WTC11 (cell line): Measurements from ENCODE around the gene ASTN2. TPM values are rescaled to one million over a fixed set of nuclear protein-coding genes. Genes with fewer than 3 reads are reported as not detected.
A peak's percentile ranks its signal among the peaks of the same experiment; 100 is the strongest.

ENCODE experiments used
- ATAC-seq: fragments of 200-7000 bp; cut with Tn5 transposase; 2 replicates; pipeline ENCODE4 v1.10.0; 2021; ENCODE audit warnings: mild to moderate bottlenecking, moderate library complexity
- CTCF ChIA-PET: fragments of 300-600 bp; sonication (Branson Sonifier 250); formaldehyde crosslinking; loops from one replicate; lab custom pipeline; 2021; ENCODE audit warnings: antibody characterized with exemption; lab: Charles Lee
- POLR2A ChIA-PET: fragments of 350-600 bp; sonication (Branson Sonifier 250); formaldehyde crosslinking; loops from one replicate; lab custom pipeline; 2021; ENCODE audit warnings: antibody characterized with exemption; lab: Charles Lee
- DNase-seq: peaks from one replicate; pipeline ENCODE4 v3.0.0; 2021; ENCODE audit warnings: low spot score
- H3K27ac Mint-ChIP-seq: 2 replicates; pipeline ENCODE4 v1.8.0; 2021; ENCODE audit warnings: mixed read lengths
- H3K27me3 Mint-ChIP-seq: 2 replicates; pipeline ENCODE4 v1.8.0; 2021; ENCODE audit warnings: low read depth, mild to moderate bottlenecking, moderate library complexity, mixed read lengths
- H3K36me3 Mint-ChIP-seq: 2 replicates; pipeline ENCODE4 v1.8.0; 2021; ENCODE audit warnings: mixed read lengths
- H3K4me1 Mint-ChIP-seq: 2 replicates; pipeline ENCODE4 v1.8.0; 2022; ENCODE audit warnings: mixed read lengths
- H3K4me3 Mint-ChIP-seq: 2 replicates; pipeline ENCODE4 v1.8.0; 2021; ENCODE audit warnings: mild to moderate bottlenecking, moderate library complexity, mixed read lengths
- H3K9me3 Mint-ChIP-seq: 2 replicates; pipeline ENCODE4 v1.8.0; 2021; ENCODE audit warnings: mixed read lengths
- FOXP1 ChIP-seq: sonication (generic); formaldehyde crosslinking; IDR thresholded peaks from 2 replicates; pipeline ENCODE4 v1.8.0; 2022; ENCODE audit warnings: missing genetic modification reagents, mild to moderate bottlenecking, moderate library complexity, borderline replicate concordance
- GTF2I ChIP-seq: fragments of 250-450 bp; sonication (Bioruptor Pico); conservative IDR thresholded peaks from 2 replicates; pipeline ENCODE4 v1.4.0; 2021; ENCODE audit warnings: mild to moderate bottlenecking
- IRF2 ChIP-seq: sonication (generic); formaldehyde crosslinking; IDR thresholded peaks from 2 replicates; pipeline ENCODE4 v1.8.0; 2022; ENCODE audit warnings: low read depth, missing genetic modification reagents, borderline replicate concordance
- MYBL2 ChIP-seq: sonication (generic); formaldehyde crosslinking; IDR thresholded peaks from 2 replicates; pipeline ENCODE4 v1.8.1; 2023; ENCODE audit warnings: mild to moderate bottlenecking, moderate library complexity, missing genetic modification reagents
- NR3C1 ChIP-seq: sonication (generic); formaldehyde crosslinking; conservative IDR thresholded peaks from 2 replicates; pipeline ENCODE4 v1.8.1; 2023; ENCODE audit warnings: low read depth, mild to moderate bottlenecking, missing genetic modification reagents
- PRRX2 ChIP-seq: fragments of 250-450 bp; sonication (Bioruptor Pico); IDR thresholded peaks from 2 replicates; pipeline ENCODE4 v1.8.0; 2021; ENCODE audit warnings: mild to moderate bottlenecking
- TEAD4 ChIP-seq: sonication (generic); formaldehyde crosslinking; IDR thresholded peaks from 2 replicates; pipeline ENCODE4 v1.8.0; 2022; ENCODE audit warnings: mild to moderate bottlenecking, missing genetic modification reagents
- ZNF423 ChIP-seq: fragments of 250-450 bp; sonication (Bioruptor Pico); IDR thresholded peaks from 2 replicates; pipeline ENCODE4 v2.1.2; 2022; ENCODE audit warnings: mild to moderate bottlenecking, moderate library complexity
- total RNA-seq: library from RNA; stranded (reverse); gene quantifications from 3 replicates; pipeline ENCODE4 v1.2.3, GENCODE V29; 2021
- TF ChIP-seq, protein P1 (sequence below): sonication (generic); formaldehyde crosslinking; IDR thresholded peaks from 2 replicates; pipeline ENCODE4 v1.8.0; 2022; ENCODE audit warnings: mild to moderate bottlenecking, missing genetic modification reagents
- TF ChIP-seq, protein P2 (sequence below): fragments of 250-450 bp; sonication (Bioruptor Pico); IDR thresholded peaks from 2 replicates; pipeline ENCODE4 v1.8.0; 2021; ENCODE audit warnings: mild to moderate bottlenecking
- TF ChIP-seq, protein P3 (sequence below): sonication (generic); formaldehyde crosslinking; IDR thresholded peaks from 2 replicates; pipeline ENCODE4 v1.8.0; 2022; ENCODE audit warnings: mild to moderate bottlenecking, missing genetic modification reagents
- TF ChIP-seq, protein P4 (sequence below): sonication (generic); formaldehyde crosslinking; IDR thresholded peaks from 2 replicates; pipeline ENCODE4 v1.8.0; 2022; ENCODE audit warnings: mild to moderate bottlenecking, missing genetic modification reagents
- TF ChIP-seq, protein P5 (sequence below): fragments of 250-450 bp; sonication (Bioruptor Pico); conservative IDR thresholded peaks from 2 replicates; pipeline ENCODE4 v1.9.0; 2021; ENCODE audit warnings: mild to moderate bottlenecking
- TF ChIP-seq, protein P6 (sequence below): sonication (generic); formaldehyde crosslinking; IDR thresholded peaks from 2 replicates; pipeline ENCODE4 v1.8.0; 2023; ENCODE audit warnings: missing genetic modification reagents, mild to moderate bottlenecking, borderline replicate concordance

Gene ASTN2
- total RNA-seq, 1 experiment from 2014 or later, result 16.2 TPM

DNA sequence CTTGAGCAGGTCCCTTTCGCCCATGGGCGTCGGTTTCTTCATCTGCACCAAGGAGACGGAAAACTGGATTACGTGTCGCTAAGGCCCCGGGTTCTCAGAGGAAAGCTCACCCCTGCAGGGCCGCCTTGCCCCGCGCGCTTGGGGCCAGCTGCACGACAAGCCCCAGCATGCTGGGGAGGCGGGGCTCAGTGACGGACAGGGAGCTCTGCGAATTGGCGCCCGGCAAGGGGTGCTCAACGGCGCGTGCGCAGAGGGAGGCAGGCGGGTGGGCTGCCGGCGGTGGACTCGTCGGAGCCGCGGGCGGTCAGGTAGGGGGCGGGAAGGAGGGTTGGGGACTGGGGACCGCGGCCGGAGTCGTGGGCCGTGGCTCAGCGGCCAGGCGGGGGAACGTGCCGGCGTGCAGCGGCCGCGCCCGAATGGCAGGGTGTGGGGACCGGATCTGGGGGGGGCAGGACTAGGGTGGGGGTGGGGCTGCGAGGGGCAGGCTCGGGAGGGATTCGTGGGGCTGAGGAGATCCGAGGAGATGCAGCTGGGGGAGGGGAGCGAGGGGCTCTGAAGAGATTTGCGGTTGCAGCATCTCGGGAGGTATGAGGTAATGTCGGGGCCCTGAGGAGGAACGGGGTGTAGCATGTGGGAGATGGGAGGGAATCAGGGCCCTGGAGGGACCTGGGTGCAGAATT, 727.6 kb downstream of the ASTN2 start, which contains the start of gene TRIM32 (continued):
- TF ChIP-seq TEAD4 (no peak), ZNF423 (CRISPR knock-in tag) (peak; percentile 13; the same call in 1 of the 2 replicates), FOXP1 (CRISPR knock-in tag) (peak; percentile 49; the same call in 1 of the 2 replicates), PRRX2 (CRISPR knock-in tag) (no peak), NR3C1 (CRISPR knock-in tag) (no peak), MYBL2 (peak; percentile 59; the same call in 1 of the 2 replicates)
- TF ChIP-seq, protein P1, sequence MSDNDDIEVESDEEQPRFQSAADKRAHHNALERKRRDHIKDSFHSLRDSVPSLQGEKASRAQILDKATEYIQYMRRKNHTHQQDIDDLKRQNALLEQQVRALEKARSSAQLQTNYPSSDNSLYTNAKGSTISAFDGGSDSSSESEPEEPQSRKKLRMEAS (CRISPR knock-in tag), result peak; percentile 88
- TF ChIP-seq, protein P2, sequence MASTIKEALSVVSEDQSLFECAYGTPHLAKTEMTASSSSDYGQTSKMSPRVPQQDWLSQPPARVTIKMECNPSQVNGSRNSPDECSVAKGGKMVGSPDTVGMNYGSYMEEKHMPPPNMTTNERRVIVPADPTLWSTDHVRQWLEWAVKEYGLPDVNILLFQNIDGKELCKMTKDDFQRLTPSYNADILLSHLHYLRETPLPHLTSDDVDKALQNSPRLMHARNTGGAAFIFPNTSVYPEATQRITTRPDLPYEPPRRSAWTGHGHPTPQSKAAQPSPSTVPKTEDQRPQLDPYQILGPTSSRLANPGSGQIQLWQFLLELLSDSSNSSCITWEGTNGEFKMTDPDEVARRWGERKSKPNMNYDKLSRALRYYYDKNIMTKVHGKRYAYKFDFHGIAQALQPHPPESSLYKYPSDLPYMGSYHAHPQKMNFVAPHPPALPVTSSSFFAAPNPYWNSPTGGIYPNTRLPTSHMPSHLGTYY (CRISPR knock-in tag), result no peak
- TF ChIP-seq, protein P3, sequence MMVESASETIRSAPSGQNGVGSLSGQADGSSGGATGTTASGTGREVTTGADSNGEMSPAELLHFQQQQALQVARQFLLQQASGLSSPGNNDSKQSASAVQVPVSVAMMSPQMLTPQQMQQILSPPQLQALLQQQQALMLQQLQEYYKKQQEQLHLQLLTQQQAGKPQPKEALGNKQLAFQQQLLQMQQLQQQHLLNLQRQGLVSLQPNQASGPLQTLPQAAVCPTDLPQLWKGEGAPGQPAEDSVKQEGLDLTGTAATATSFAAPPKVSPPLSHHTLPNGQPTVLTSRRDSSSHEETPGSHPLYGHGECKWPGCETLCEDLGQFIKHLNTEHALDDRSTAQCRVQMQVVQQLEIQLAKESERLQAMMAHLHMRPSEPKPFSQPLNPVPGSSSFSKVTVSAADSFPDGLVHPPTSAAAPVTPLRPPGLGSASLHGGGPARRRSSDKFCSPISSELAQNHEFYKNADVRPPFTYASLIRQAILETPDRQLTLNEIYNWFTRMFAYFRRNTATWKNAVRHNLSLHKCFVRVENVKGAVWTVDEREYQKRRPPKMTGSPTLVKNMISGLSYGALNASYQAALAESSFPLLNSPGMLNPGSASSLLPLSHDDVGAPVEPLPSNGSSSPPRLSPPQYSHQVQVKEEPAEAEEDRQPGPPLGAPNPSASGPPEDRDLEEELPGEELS (CRISPR knock-in tag), result 0 out of 2 replicates have a peak, but pooled peaks have one; percentile 41

DNA sequence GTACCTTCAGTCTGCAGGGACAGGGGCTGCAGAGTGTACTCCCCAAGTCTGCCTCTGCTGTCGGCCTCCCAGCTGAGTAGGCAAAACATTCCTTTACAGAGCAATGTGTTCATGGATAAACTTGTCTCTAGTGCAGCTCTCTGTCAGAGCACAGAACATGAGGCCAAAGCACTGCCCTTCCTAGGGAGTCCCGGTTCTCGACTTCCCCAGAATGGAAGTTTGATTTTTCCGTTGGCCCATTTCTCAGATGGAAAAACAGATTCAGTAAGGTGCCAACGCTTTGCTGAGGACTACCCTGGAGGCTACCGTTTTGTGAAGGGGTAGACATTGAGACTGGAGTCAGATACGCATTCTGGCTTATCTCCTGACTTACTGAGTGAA, 728.2 kb downstream of the ASTN2 start:
- H3K27ac Mint-ChIP-seq, result no peak overlapping the region

More for the DNA sequence above, 728.2 kb downstream of the ASTN2 start:
- H3K27me3 Mint-ChIP-seq, result peaks cover 12% of the 10 kb centered on the region
- no peak for TF ChIP-seq IRF2
- TF ChIP-seq, protein P4, sequence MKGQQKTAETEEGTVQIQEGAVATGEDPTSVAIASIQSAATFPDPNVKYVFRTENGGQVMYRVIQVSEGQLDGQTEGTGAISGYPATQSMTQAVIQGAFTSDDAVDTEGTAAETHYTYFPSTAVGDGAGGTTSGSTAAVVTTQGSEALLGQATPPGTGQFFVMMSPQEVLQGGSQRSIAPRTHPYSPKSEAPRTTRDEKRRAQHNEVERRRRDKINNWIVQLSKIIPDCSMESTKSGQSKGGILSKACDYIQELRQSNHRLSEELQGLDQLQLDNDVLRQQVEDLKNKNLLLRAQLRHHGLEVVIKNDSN (CRISPR knock-in tag), result 0 out of 2 replicates have a peak, but pooled peaks have one; percentile 8
- TF ChIP-seq, protein P3 (CRISPR knock-in tag), result 0 out of 2 replicates have a peak, but pooled peaks have one; percentile 5
- TF ChIP-seq, protein P5, sequence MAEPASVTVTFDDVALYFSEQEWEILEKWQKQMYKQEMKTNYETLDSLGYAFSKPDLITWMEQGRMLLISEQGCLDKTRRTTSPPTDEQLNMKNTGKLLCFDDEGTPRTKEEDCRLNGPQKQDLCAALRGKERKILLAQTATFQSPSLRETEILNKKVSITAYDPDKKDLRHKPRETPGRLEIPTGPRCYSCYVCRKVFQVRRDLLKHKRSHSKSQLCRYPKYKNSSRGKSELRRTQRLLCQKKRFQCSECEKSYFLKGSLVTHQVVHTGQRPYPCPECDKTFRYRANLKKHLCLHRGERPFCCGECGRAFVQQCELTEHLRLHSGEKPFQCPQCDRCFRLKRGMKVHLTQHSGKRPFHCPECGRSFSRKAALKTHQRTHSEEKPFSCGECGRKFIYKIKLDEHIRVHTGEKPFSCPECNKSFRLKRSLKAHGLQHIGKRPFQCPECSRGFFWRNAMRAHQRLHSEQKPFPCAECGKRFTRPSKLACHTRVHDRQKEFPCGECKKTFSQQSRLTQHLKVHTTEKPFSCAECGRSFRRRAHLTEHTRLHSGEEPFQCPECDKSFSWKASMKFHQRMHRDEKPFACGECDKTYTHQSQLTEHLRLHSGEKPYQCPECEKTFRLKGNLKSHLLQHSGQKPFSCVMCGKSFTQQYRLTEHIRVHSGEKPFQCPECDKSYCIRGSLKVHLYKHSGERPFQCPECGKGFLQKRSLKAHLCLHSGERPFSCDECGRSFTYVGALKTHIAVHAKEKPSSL (CRISPR knock-in tag), result no peak
- peak; percentile 60; the same call in 1 of the 2 replicates for TF ChIP-seq GTF2I (CRISPR knock-in tag)
- TF ChIP-seq, protein P6, sequence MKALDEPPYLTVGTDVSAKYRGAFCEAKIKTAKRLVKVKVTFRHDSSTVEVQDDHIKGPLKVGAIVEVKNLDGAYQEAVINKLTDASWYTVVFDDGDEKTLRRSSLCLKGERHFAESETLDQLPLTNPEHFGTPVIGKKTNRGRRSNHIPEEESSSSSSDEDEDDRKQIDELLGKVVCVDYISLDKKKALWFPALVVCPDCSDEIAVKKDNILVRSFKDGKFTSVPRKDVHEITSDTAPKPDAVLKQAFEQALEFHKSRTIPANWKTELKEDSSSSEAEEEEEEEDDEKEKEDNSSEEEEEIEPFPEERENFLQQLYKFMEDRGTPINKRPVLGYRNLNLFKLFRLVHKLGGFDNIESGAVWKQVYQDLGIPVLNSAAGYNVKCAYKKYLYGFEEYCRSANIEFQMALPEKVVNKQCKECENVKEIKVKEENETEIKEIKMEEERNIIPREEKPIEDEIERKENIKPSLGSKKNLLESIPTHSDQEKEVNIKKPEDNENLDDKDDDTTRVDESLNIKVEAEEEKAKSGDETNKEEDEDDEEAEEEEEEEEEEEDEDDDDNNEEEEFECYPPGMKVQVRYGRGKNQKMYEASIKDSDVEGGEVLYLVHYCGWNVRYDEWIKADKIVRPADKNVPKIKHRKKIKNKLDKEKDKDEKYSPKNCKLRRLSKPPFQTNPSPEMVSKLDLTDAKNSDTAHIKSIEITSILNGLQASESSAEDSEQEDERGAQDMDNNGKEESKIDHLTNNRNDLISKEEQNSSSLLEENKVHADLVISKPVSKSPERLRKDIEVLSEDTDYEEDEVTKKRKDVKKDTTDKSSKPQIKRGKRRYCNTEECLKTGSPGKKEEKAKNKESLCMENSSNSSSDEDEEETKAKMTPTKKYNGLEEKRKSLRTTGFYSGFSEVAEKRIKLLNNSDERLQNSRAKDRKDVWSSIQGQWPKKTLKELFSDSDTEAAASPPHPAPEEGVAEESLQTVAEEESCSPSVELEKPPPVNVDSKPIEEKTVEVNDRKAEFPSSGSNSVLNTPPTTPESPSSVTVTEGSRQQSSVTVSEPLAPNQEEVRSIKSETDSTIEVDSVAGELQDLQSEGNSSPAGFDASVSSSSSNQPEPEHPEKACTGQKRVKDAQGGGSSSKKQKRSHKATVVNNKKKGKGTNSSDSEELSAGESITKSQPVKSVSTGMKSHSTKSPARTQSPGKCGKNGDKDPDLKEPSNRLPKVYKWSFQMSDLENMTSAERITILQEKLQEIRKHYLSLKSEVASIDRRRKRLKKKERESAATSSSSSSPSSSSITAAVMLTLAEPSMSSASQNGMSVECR (CRISPR knock-in tag), result 0 out of 2 replicates have a peak, but pooled peaks have one; percentile 26
- peak; percentile 13 for ATAC-seq
- peaks cover 16% of the 10 kb centered on the region for H3K9me3 Mint-ChIP-seq
- H3K36me3 Mint-ChIP-seq, result peaks cover 24% of the 10 kb centered on the region
- DNase-seq, result peak; percentile 10
- ChIA-PET CTCF (interaction anchor here (0.6 to 2.1 kb wide), 4 partner anchors 12 to 740 kb away, joined by 3 to 7 read pairs (median 4); no protein-coding TSS in a partner anchor), POLR2A (interaction anchor here (0.6 kb wide), 1 partner anchor 605 kb away, joined by 3 read pairs; no protein-coding TSS in a partner anchor)
- H3K4me3 Mint-ChIP-seq, result peak overlapping the region; percentile 87
- H3K4me1 Mint-ChIP-seq, result peaks cover 30% of the 10 kb centered on the region
